ENCODE measurements around the gene SEC14L2. TPM values are rescaled to one million over a fixed set of nuclear protein-coding genes. Genes with fewer than 3 reads are reported as not detected.
"Not testable (repeated sequence)": the region's sequence is repeated elsewhere in the genome, so short reads cannot be mapped to it uniquely, and the experiment has no call there.

Gene SEC14L2
- total and polyA plus RNA-seq, 10 of the 15 experiments (the other 5 are each of a cell fraction or from before 2014, with no cell fraction given) = 0.08 to 4.0 (median 0.48) TPM

GRCh38 chr22:30451488-30451887, 54.7 kb downstream of the SEC14L2 start:
- H3K4me1 ChIP-seq (ENCODE audit: control insufficient read depth, insufficient read depth, low read length); intact Hi-C loops (cut with micrococcal nuclease; ENCODE audit: unreplicated experiment); H3K27me3 ChIP-seq (replicated peaks in 1 of 2; ENCODE audit: control insufficient read depth in 2 of 2, insufficient read depth in 2 of 2, low read length in 1 of 2); H3K36me3 ChIP-seq (ENCODE audit: control insufficient read depth in 2 of 2, insufficient read depth in 2 of 2, low read length in 1 of 2); H3K4me3 ChIP-seq; H3K27ac ChIP-seq (ENCODE audit: control insufficient read depth, insufficient read depth); RAD21 ChIA-PET (ENCODE audit: unreplicated experiment); FAIRE-seq; H3K79me2 ChIP-seq (ENCODE audit: control insufficient read depth, insufficient read depth, low read length); POLR2A ChIA-PET; in situ Hi-C loops (cut with MboI); H3K9me3 ChIP-seq (replicated peaks; ENCODE audit: control insufficient read depth, insufficient read depth, low read length); ATAC-seq; H3K4me2 ChIP-seq (ENCODE audit: control insufficient read depth, insufficient read depth); H3K9ac ChIP-seq (ENCODE audit: control insufficient read depth, insufficient read depth, low read length); H4K20me1 ChIP-seq (ENCODE audit: control insufficient read depth, insufficient read depth); H2AFZ ChIP-seq (ENCODE audit: control insufficient read depth, low read depth, low read length); SMC1A ChIA-PET (ENCODE audit: uncharacterized antibody, unreplicated experiment); DNase-seq (ENCODE audit: low read depth, low spot score); BruUV-seq (replicated peaks); CTCF ChIA-PET: not testable (repeated sequence)
- WGBS (ENCODE audit: insufficient coverage, insufficient replicate concordance, low lambda C conversion rate, missing lambda C conversion rate) = 40% methylated on average over 9 of the region's 9 CpGs

GRCh38 chr22:30452861-30453260, 56.0 kb downstream of the SEC14L2 start:
- Histone ChIP-seq H3K9me3 (replicated peaks; ENCODE audit: control insufficient read depth, insufficient read depth, low read length) (no peaks in the 10 kb centered on the region), H2AFZ (ENCODE audit: control insufficient read depth, low read depth, low read length) (no peak overlapping the region), H3K36me3 (ENCODE audit: control insufficient read depth in 2 of 2, insufficient read depth in 2 of 2, low read length in 1 of 2) (no peaks in the 10 kb centered on the region), H3K4me1 (ENCODE audit: control insufficient read depth, insufficient read depth, low read length) (no peaks in the 10 kb centered on the region), H3K27ac (ENCODE audit: control insufficient read depth, insufficient read depth) (no peak overlapping the region), H3K4me2 (ENCODE audit: control insufficient read depth, insufficient read depth) (no peak overlapping the region), H3K9ac (ENCODE audit: control insufficient read depth, insufficient read depth, low read length) (no peak overlapping the region), H3K4me3 (no peak overlapping the region), H4K20me1 (ENCODE audit: control insufficient read depth, insufficient read depth) (no peaks in the 10 kb centered on the region), H3K79me2 (ENCODE audit: control insufficient read depth, insufficient read depth, low read length) (no peaks in the 10 kb centered on the region), H3K27me3 (replicated peaks in 1 of 2; ENCODE audit: control insufficient read depth in 2 of 2, insufficient read depth in 2 of 2, low read length in 1 of 2) (no peaks in the 10 kb centered on the region; a peak in 1 of 4 replicates)
- intact Hi-C loops (cut with micrococcal nuclease; ENCODE audit: unreplicated experiment) = no loop called here
- ATAC-seq = no peak
- RAD21 ChIA-PET (ENCODE audit: unreplicated experiment) = interaction anchor here (1.5 kb wide), 1 partner anchor 302 kb away, joined by 3 read pairs; no protein-coding TSS in a partner anchor
- no TSS peak for BruUV-seq (replicated peaks)
- no peak for FAIRE-seq
- POLR2A ChIA-PET = no interaction called here
- CTCF ChIA-PET = no interaction called here
- SMC1A ChIA-PET (ENCODE audit: uncharacterized antibody, unreplicated experiment) = interaction anchor here (1.4 kb wide), 1 partner anchor 62 kb away, joined by 3 read pairs; no protein-coding TSS in a partner anchor
- 16% methylated on average over 6 of the region's 6 CpGs for WGBS (ENCODE audit: insufficient coverage, insufficient replicate concordance, low lambda C conversion rate, missing lambda C conversion rate)
- in situ Hi-C loops (cut with MboI) = no loop called here
- DNase-seq (ENCODE audit: low read depth, low spot score) = no peak
- no peak for TF ChIP-seq ESRRA (IDR thresholded peaks at IDR 0.05; ENCODE audit: low read length)
- no peak for TF ChIP-seq BMI1 (IDR thresholded peaks at IDR 0.05; ENCODE audit: borderline replicate concordance)
- TF ChIP-seq, protein P1, sequence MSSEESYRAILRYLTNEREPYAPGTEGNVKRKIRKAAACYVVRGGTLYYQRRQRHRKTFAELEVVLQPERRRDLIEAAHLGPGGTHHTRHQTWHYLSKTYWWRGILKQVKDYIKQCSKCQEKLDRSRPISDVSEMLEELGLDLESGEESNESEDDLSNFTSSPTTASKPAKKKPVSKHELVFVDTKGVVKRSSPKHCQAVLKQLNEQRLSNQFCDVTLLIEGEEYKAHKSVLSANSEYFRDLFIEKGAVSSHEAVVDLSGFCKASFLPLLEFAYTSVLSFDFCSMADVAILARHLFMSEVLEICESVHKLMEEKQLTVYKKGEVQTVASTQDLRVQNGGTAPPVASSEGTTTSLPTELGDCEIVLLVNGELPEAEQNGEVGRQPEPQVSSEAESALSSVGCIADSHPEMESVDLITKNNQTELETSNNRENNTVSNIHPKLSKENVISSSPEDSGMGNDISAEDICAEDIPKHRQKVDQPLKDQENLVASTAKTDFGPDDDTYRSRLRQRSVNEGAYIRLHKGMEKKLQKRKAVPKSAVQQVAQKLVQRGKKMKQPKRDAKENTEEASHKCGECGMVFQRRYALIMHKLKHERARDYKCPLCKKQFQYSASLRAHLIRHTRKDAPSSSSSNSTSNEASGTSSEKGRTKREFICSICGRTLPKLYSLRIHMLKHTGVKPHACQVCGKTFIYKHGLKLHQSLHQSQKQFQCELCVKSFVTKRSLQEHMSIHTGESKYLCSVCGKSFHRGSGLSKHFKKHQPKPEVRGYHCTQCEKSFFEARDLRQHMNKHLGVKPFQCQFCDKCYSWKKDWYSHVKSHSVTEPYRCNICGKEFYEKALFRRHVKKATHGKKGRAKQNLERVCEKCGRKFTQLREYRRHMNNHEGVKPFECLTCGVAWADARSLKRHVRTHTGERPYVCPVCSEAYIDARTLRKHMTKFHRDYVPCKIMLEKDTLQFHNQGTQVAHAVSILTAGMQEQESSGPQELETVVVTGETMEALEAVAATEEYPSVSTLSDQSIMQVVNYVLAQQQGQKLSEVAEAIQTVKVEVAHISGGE (CRISPR knock-in tag; IDR thresholded peaks at IDR 0.05) = no peak
- no peak for TF ChIP-seq NKRF (conservative IDR thresholded peaks at IDR 0.05)
- TF ChIP-seq YBX1 (IDR thresholded peaks at IDR 0.05) = no peak
- TF ChIP-seq RAD51 (IDR thresholded peaks at IDR 0.05) = no peak
- no peak for TF ChIP-seq CHD4 (IDR thresholded peaks at IDR 0.05)
- no peak for TF ChIP-seq POLR2A (IDR thresholded peaks at IDR 0.05; ENCODE audit: low read depth, low read length)
- TF ChIP-seq, protein P2, sequence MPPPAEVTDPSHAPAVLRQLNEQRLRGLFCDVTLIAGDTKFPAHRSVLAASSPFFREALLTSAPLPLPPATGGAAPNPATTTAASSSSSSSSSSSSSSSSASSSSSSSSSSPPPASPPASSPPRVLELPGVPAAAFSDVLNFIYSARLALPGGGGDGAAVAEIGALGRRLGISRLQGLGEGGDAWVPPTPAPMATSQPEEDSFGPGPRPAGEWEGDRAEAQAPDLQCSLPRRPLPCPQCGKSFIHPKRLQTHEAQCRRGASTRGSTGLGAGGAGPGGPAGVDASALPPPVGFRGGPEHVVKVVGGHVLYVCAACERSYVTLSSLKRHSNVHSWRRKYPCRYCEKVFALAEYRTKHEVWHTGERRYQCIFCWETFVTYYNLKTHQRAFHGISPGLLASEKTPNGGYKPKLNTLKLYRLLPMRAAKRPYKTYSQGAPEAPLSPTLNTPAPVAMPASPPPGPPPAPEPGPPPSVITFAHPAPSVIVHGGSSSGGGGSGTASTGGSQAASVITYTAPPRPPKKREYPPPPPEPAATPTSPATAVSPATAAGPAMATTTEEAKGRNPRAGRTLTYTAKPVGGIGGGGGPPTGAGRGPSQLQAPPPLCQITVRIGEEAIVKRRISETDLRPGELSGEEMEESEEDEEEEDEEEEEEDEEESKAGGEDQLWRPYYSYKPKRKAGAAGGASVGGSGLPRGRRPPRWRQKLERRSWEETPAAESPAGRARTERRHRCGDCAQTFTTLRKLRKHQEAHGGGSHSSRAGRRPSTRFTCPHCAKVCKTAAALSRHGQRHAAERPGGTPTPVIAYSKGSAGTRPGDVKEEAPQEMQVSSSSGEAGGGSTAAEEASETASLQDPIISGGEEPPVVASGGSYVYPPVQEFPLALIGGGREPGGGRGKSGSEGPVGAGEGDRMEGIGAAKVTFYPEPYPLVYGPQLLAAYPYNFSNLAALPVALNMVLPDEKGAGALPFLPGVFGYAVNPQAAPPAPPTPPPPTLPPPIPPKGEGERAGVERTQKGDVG (CRISPR knock-in tag; IDR thresholded peaks at IDR 0.05) = no peak
- no peak for TF ChIP-seq FOXK2 (IDR thresholded peaks at IDR 0.05)

Data from GM12878 (cell line).